ENCODE results near the gene MIER2. TPM values are rescaled to one million over a fixed set of nuclear protein-coding genes. Genes with fewer than 3 reads are reported as not detected.

The MIER2 gene
- total RNA-seq, 2 experiments from 2014 or later = 21.2 to 24.6 TPM

DNA sequence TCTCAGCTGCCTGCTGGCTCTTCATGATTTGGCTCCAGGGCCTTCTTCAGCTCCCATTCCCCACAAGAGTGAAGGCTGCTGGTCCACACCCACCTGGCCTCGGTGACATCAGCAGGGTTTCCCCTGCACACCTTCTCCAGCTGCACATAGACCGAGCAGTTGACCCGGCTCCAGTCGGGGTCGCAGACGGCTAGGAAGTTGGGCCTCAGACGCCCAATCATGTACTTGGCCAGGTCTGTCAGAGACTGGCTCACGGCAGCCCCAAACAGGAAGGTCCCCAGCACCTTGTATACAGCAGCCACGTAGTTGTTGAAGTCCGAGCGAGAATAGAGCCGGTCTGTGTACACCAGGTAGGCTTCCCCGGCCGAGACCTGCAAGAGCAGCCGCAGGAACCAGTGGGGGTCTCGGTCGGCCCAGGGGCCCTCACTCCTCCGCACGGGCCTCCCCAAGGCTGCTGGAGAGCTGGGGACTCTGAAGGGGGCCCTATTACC, 57.2 kb downstream of the MIER2 start:
- intact Hi-C loops (cut with DNase I, micrococcal nuclease) = no loop called here
- CTCF ChIA-PET = no interaction called here
- ATAC-seq = no peak

DNA sequence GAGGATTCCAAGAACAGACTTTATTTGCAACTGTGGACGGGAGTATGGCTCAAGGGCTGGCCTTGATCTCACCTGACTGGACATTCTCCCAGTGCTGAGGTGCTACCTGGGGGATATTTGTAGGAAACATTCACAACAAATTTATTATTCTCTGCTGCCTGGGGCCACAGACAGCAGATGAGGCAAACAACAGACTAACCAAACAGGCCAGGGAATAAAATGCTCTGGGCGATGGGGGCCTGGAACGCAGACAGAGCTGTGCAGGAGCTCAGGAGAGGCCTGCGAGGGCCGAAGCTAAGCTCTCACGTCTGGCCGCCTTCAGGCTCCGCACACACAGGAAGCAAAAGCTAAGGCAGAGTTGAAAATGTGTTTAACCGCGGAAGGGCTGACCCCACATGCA, 61.2 kb downstream of the MIER2 start:
- peaks cover 13% of the 10 kb centered on the region for H3K27me3 Mint-ChIP-seq
- no peaks in the 10 kb centered on the region for H3K4me1 Mint-ChIP-seq
- H3K36me3 Mint-ChIP-seq (ENCODE audit: low read depth) = no peaks in the 10 kb centered on the region
- ChIA-PET POLR2A (no interaction called here), CTCF (interaction anchor here (1.2 kb wide), 1 partner anchor 13 kb away, joined by 3 read pairs; no protein-coding TSS in a partner anchor)
- ATAC-seq = no peak
- intact Hi-C loops (cut with DNase I, micrococcal nuclease) = no loop called here
- no peaks in the 10 kb centered on the region for H3K9me3 Mint-ChIP-seq (ENCODE audit: low read depth)
- no peak for DNase-seq
- no peak overlapping the region for H3K27ac Mint-ChIP-seq
- no peak overlapping the region for H3K4me3 Mint-ChIP-seq

More for the DNA sequence above, 57.2 kb downstream of the MIER2 start:
- no peak overlapping the region for H3K27ac Mint-ChIP-seq
- H3K27me3 Mint-ChIP-seq = peaks cover 21% of the 10 kb centered on the region
- no peak for DNase-seq
- no peaks in the 10 kb centered on the region for H3K9me3 Mint-ChIP-seq (ENCODE audit: low read depth)
- no peaks in the 10 kb centered on the region for H3K36me3 Mint-ChIP-seq (ENCODE audit: low read depth)
- no peak overlapping the region for H3K4me3 Mint-ChIP-seq
- H3K4me1 Mint-ChIP-seq = peaks cover 5% of the 10 kb centered on the region
- POLR2A ChIA-PET = no interaction called here

DNA sequence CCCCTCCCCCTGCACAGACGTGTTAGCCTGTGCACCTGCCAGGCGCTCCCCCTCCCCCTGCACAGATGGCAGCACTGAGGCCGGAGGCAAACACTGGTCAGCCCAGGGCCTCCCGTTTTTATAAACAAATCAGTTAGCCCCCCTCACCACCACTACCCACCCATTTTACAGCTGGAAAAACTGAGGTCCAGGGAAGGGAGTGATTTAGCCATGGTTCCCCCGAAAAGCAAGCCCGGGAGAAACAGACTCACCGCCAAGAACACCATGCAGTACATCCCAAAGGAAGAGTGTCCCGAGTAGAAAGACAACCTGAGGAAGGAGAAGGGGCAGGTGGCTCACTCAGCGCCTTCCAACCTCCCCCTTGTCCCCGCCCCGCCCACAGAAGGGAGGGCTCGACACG, 62.1 kb downstream of the MIER2 start:
- CTCF ChIA-PET = interaction anchor here (1.2 kb wide), 1 partner anchor 14 kb away, joined by 3 read pairs; no protein-coding TSS in a partner anchor
- Mint-ChIP-seq H3K4me1 (no peaks in the 10 kb centered on the region), H3K4me3 (no peak overlapping the region), H3K27me3 (peaks cover 14% of the 10 kb centered on the region), H3K9me3 (ENCODE audit: low read depth) (no peaks in the 10 kb centered on the region), H3K36me3 (ENCODE audit: low read depth) (no peaks in the 10 kb centered on the region), H3K27ac (no peak overlapping the region)
- POLR2A ChIA-PET = no interaction called here
- DNase-seq = no peak
- ATAC-seq = no peak
- intact Hi-C loops (cut with DNase I, micrococcal nuclease) = no loop called here

DNA sequence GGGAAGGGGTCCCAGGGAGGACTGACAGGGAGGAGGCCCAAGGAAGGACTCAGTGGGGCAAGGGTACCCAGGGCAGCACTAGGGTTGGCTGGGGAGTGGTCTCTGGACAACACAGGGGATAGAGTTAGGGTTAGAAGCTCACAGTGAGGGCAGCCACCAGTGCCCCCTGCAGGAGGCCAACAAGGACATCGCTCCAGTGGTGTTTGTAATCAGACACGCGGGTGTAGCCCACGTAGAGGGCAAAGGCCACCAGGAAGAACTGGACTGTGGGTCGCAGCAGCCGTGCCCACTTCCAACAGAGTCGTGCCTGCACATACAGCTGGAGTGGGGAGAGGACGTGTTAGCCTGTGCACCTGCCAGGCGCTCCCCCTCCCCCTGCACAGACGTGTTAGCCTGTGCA, 62.6 kb downstream of the MIER2 start:
- Mint-ChIP-seq H3K9me3 (ENCODE audit: low read depth) (no peaks in the 10 kb centered on the region), H3K36me3 (ENCODE audit: low read depth) (no peaks in the 10 kb centered on the region), H3K4me3 (no peak overlapping the region), H3K27me3 (peaks cover 19% of the 10 kb centered on the region), H3K27ac (no peak overlapping the region), H3K4me1 (no peaks in the 10 kb centered on the region)
- ATAC-seq = no peak
- POLR2A ChIA-PET = no interaction called here
- CTCF ChIA-PET = no interaction called here
- DNase-seq = no peak
- intact Hi-C loops (cut with DNase I, micrococcal nuclease) = no loop called here

DNA sequence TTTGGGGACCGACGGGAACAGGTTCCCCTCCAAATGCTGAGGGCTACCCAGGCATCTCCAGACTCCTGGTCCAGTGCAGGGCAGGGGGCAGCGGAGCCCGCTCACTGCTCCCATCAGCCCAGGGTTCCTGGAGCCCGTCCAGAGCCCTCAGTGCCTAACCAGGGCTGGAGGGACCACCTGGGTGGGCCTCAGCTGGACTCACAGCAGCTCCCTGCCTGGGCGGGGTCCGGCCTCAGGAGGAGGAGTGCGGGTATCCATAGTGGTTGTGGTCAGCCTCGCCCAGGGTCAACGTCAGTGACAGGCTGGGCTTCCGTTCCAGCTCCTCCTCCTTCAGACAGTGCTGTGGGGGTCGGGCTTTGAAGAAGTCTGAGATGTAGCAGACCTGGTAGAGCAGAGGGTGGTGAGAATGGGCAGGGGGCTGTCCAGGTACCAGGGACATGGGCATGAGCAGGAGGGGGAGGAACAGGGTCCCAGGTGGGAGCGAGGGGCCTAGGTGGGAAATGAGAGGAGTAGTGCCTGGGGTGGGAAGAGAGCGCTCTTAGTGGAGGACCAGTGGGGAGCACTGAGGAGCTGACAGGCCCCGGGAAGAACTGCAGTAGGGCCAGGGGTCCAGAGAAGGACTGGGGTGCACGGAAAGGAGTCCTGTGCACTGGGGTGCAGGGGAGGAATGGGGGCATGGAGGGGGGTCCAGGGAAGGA, 63.3 kb downstream of the MIER2 start:
- DNase-seq (no peak), ATAC-seq (no peak)
- ChIA-PET POLR2A (no interaction called here), CTCF (no interaction called here)
- no peak overlapping the region for H3K4me3 Mint-ChIP-seq
- H3K27ac Mint-ChIP-seq = no peak overlapping the region
- no peaks in the 10 kb centered on the region for H3K36me3 Mint-ChIP-seq (ENCODE audit: low read depth)
- H3K27me3 Mint-ChIP-seq = peaks cover 22% of the 10 kb centered on the region
- intact Hi-C loops (cut with DNase I, micrococcal nuclease) = no loop called here
- no peaks in the 10 kb centered on the region for H3K9me3 Mint-ChIP-seq (ENCODE audit: low read depth)
- no peaks in the 10 kb centered on the region for H3K4me1 Mint-ChIP-seq

DNA sequence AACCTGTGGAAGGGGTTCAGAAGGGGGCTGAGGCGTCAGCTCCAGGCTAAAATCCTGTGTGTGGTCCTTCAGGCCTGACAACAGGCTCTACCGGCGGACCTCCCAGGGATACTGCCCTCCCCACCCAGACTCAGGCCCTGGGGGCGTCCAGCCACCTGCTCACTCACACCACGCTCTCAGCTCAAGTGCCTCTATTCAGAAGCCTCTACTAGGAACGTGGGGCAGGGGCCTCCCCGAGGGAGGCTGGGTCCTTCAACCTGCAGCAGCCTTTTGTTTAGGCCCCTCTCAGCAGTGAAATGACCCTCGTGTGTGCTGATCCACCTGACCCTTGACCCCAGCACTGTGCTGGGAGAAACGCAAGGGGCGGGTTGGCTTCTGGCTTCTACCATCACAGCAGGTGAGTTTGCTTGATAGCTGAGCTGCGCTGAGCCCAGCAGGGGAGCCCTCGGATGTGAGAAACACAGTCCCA, 64.0 kb downstream of the MIER2 start:
- no peaks in the 10 kb centered on the region for H3K36me3 Mint-ChIP-seq (ENCODE audit: low read depth)
- peaks cover 28% of the 10 kb centered on the region for H3K27me3 Mint-ChIP-seq
- DNase-seq = no peak
- H3K27ac Mint-ChIP-seq = no peak overlapping the region
- intact Hi-C loops (cut with DNase I, micrococcal nuclease) = no loop called here
- no peaks in the 10 kb centered on the region for H3K4me1 Mint-ChIP-seq
- ChIA-PET CTCF (interaction anchor here (1.1 kb wide), 1 partner anchor 14 kb away, joined by 4 read pairs; no protein-coding TSS in a partner anchor), POLR2A (no interaction called here)
- H3K4me3 Mint-ChIP-seq = no peak overlapping the region
- no peaks in the 10 kb centered on the region for H3K9me3 Mint-ChIP-seq (ENCODE audit: low read depth)
- ATAC-seq = no peak

DNA sequence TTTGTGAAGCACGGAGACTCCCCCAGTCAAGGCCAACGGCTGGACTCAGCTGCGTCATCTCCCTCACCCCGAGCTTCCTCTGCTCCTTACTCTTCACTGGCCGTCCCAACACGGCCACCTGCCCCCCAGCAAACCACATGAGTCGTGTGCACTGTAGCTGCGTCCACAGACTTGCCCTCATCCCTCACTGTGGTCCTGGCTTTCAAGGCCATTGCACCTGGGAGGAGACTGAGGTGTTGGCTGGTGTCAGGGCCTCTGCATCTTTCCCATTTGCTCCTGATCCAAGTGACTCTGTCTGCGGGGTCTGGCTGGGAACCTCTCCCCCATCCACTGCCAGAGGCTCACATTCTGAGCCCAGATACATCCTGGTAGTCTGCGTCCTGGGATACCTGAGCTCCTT, 64.9 kb downstream of the MIER2 start:
- CTCF ChIA-PET = interaction anchor here (1.1 kb wide), 1 partner anchor 13 kb away, joined by 4 read pairs; no protein-coding TSS in a partner anchor
- intact Hi-C loops (cut with DNase I, micrococcal nuclease) = no loop called here

DNA sequence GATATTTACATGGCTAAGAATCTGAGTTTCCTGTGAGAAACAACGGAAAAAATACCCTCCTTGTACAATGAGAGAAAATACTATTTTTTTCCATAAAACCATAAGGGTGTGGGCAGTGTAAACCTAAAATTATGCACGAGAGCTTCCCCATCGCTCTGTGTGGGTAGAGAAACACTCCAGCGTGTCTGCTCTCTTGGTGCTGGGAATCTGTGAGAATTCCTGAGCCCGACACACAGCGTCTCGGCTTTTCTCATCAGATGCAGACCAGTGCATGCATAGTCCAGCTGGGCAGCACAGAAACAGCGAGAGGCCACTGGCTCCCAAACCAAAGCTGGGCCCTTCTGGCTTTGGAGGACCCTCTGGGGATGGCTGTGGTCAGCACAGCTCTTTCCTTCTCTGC, 65.4 kb downstream of the MIER2 start:
- ChIA-PET CTCF (interaction anchor here (1.2 kb wide), 1 partner anchor 11 kb away, joined by 3 read pairs; no protein-coding TSS in a partner anchor), POLR2A (no interaction called here)
- H3K36me3 Mint-ChIP-seq (ENCODE audit: low read depth) = no peaks in the 10 kb centered on the region
- peaks cover 33% of the 10 kb centered on the region for H3K27me3 Mint-ChIP-seq
- H3K4me1 Mint-ChIP-seq = no peaks in the 10 kb centered on the region
- H3K4me3 Mint-ChIP-seq = no peak overlapping the region
- intact Hi-C loops (cut with DNase I, micrococcal nuclease) = no loop called here
- ATAC-seq = no peak
- H3K27ac Mint-ChIP-seq = no peak overlapping the region
- H3K9me3 Mint-ChIP-seq (ENCODE audit: low read depth) = no peaks in the 10 kb centered on the region
- no peak for DNase-seq

More for the DNA sequence above, 64.9 kb downstream of the MIER2 start:
- no peak for DNase-seq
- Mint-ChIP-seq H3K4me1 (no peaks in the 10 kb centered on the region), H3K27ac (no peak overlapping the region), H3K36me3 (ENCODE audit: low read depth) (no peaks in the 10 kb centered on the region), H3K4me3 (no peak overlapping the region), H3K9me3 (ENCODE audit: low read depth) (no peaks in the 10 kb centered on the region), H3K27me3 (peaks cover 33% of the 10 kb centered on the region)
- ATAC-seq = no peak
- POLR2A ChIA-PET = no interaction called here

DNA sequence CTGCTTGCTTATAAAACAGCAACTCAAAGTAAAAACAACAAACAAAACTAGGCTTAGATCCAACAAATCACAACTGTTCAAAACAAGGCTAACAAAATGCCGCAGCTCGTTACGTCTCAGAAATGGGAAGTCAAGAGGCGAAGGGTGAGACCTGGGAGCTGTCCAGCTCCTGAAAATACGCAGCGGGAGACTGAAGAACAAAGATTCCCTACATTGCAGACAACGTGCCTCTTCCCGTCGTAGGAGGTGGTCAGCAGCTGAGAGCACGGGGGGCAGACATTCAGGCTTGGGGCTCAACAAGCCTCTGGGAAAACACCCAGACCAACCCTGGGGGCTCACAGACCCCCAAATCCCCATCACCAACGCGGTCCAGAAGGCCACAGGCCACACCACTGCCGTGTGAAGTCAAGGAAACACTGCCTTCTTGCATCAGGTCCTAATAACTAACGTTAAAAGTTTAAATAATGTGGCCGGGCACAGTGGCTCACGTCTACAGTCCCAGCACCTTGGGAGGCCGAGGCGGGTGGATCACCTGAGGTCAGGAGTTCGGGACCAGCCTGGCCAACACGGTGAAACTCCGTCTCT, 66.9 kb downstream of the MIER2 start:
- POLR2A ChIA-PET = no interaction called here

DNA sequence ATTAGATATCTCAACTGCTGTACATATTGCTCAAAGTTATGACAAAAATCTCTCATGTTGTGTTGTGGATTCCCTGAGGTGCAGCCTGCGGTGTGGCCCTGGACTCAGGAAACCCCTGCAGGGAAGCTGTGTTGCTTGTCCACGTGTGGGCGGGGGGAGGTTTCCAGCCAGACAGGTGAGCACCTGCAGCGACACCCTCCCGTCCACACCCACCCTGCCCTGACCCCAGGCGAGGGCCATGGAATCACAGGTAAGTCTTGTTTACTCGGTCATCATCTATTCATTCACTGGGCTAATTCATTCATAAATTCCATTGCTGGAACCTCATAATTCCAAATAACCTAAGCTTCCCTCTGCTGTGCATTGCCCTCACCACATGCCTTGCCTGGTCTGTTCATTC, 67.5 kb downstream of the MIER2 start:
- ATAC-seq = no peak
- POLR2A ChIA-PET = no interaction called here
- Mint-ChIP-seq H3K36me3 (ENCODE audit: low read depth) (no peaks in the 10 kb centered on the region), H3K4me1 (no peaks in the 10 kb centered on the region), H3K27me3 (peaks cover 37% of the 10 kb centered on the region), H3K4me3 (no peak overlapping the region), H3K27ac (no peak overlapping the region), H3K9me3 (ENCODE audit: low read depth) (no peaks in the 10 kb centered on the region)
- CTCF ChIA-PET = no interaction called here
- intact Hi-C loops (cut with DNase I, micrococcal nuclease) = no loop called here
- DNase-seq = no peak

More for the DNA sequence above, 66.9 kb downstream of the MIER2 start:
- intact Hi-C loops (cut with DNase I, micrococcal nuclease) = no loop called here
- Mint-ChIP-seq H3K27me3 (peaks cover 36% of the 10 kb centered on the region), H3K27ac (no peak overlapping the region), H3K4me1 (no peaks in the 10 kb centered on the region), H3K36me3 (ENCODE audit: low read depth) (no peaks in the 10 kb centered on the region), H3K9me3 (ENCODE audit: low read depth) (no peaks in the 10 kb centered on the region), H3K4me3 (no peak overlapping the region)
- CTCF ChIA-PET = no interaction called here
- DNase-seq (no peak), ATAC-seq (no peak)

DNA sequence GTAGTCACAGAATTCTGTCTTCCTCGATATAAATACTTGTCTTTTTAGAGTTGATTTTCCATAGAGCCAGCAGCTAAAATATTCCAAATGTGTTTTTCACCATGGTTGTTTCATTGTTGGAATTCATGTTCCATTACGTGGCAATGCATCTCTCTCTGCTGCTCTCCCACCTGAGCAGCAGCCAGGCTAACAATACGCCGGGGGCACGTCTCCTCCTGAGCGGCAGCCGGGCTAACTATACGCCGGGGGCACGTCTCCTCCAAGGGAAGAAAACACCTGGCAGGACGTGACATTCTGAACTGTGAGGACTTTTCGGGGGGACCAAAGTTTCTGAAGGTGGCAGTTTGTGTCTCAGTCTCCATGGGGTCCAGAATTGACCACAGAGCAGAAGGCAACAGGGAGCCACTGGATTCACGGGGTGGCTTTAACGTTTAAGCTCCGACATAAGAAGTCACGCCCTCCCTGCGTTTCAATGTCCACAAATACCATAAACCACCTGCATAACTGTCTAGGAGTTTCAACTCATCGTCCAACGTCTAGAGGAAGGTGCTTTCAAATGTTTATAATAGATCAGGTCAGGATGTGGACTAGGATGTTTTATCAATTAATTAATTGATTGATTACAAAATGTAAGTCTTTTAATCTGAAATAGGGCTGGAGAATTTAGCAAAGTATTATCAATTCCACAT, 68.5 kb downstream of the MIER2 start:
- ChIA-PET POLR2A (no interaction called here), CTCF (no interaction called here)
- no peak for ATAC-seq
- Mint-ChIP-seq H3K4me1 (no peaks in the 10 kb centered on the region), H3K4me3 (no peak overlapping the region), H3K36me3 (ENCODE audit: low read depth) (no peaks in the 10 kb centered on the region), H3K27ac (no peak overlapping the region), H3K27me3 (peaks cover 41% of the 10 kb centered on the region), H3K9me3 (ENCODE audit: low read depth) (no peaks in the 10 kb centered on the region)
- no peak for DNase-seq
- intact Hi-C loops (cut with DNase I, micrococcal nuclease) = no loop called here

DNA sequence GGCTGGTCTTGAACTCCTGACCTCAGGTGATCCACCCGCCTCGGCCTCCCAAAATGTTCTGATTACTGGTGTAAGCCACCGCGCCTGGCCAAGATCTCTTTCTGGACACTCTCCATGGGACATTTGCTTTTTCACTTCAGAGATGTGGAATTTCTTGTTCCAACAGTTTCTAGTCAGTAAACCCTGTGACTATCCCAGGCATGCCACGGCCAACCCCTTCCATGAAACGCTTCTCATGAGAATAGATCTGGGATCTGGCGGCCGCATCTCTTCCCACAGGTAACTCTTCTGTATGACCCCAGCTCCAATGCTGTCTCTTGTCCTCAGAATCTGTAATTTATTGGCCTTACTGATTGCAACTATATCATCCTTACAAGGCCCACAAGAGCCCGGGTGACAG, 69.6 kb downstream of the MIER2 start:
- Mint-ChIP-seq H3K4me3 (no peak overlapping the region), H3K36me3 (ENCODE audit: low read depth) (no peaks in the 10 kb centered on the region), H3K4me1 (no peaks in the 10 kb centered on the region), H3K27me3 (peaks cover 44% of the 10 kb centered on the region), H3K27ac (no peak overlapping the region), H3K9me3 (ENCODE audit: low read depth) (no peaks in the 10 kb centered on the region)
- ChIA-PET POLR2A (no interaction called here), CTCF (no interaction called here)
- no peak for DNase-seq
- intact Hi-C loops (cut with DNase I, micrococcal nuclease) = no loop called here
- ATAC-seq = no peak
